Pulmonary artery endothelial cell (primary cell): Measurements from ENCODE around the gene COL18A1. TPM values are rescaled to one million over a fixed set of nuclear protein-coding genes. Genes with fewer than 3 reads are reported as not detected.

Experiments used
- DNase-seq: peaks from one replicate; pipeline ENCODE4 v3.0.0-alpha.2; 2011; ENCODE audit warnings: low read depth, low spot score
- total RNA-seq: library from RNA; depleted of rRNA; stranded (reverse); fragments of >200 nt; gene quantifications from 2 replicates; pipeline ENCODE4 v1.2.3, GENCODE V29; 2014

Gene COL18A1
- total RNA-seq, 1 donor from 2014 or later: 164 TPM

GRCh38 chr21:45506241-45506817 lies 101.4 kb downstream of the COL18A1 start:
- no peak for DNase-seq

GRCh38 chr21:45506836-45507522 lies 102.0 kb downstream of the COL18A1 start:
- DNase-seq: no peak

- no peak for DNase-seq
These were observed 102.5 kb downstream of the COL18A1 start for GRCh38 chr21:45507523-45507875.

- no peak for DNase-seq
These were observed 103.0 kb downstream of the COL18A1 start for GRCh38 chr21:45507888-45508508.

- no peak for DNase-seq
These were observed 103.9 kb downstream of the COL18A1 start for GRCh38 chr21:45508607-45509565.

GRCh38 chr21:45509566-45510465 lies 104.9 kb downstream of the COL18A1 start:
- DNase-seq: no peak

- no peak for DNase-seq
These were observed 105.5 kb downstream of the COL18A1 start for GRCh38 chr21:45510466-45510955.

- DNase-seq: no peak
These were observed 106.0 kb downstream of the COL18A1 start for GRCh38 chr21:45511007-45511406.

GRCh38 chr21:45511661-45512431 lies 106.9 kb downstream of the COL18A1 start:
- DNase-seq: no peak

- no peak for DNase-seq
These were observed 107.6 kb downstream of the COL18A1 start for GRCh38 chr21:45512626-45513002.

- DNase-seq: no peak
These were observed 108.2 kb downstream of the COL18A1 start for GRCh38 chr21:45513003-45513717.

GRCh38 chr21:45513741-45514310 lies 108.9 kb downstream of the COL18A1 start:
- no peak for DNase-seq

- DNase-seq: no peak
These were observed 109.5 kb downstream of the COL18A1 start for GRCh38 chr21:45514311-45515021.

GRCh38 chr21:45515241-45516061 lies 110.5 kb downstream of the COL18A1 start:
- no peak for DNase-seq

- no peak for DNase-seq
These were observed 111.2 kb downstream of the COL18A1 start for GRCh38 chr21:45516071-45516670.

- no peak for DNase-seq
These were observed 111.7 kb downstream of the COL18A1 start for GRCh38 chr21:45516671-45517151.
